ENCODE measurements around the gene RBM7.

Gene RBM7

GRCh38 chr11:114412946-114413345 is 12.5 kb downstream of the RBM7 start:
- Mint-ChIP-seq H3K4me1 (ENCODE audit: low read depth in 2 of 2) (no peaks in the 10 kb centered on the region), H3K9me3 (no peaks in the 10 kb centered on the region), H3K36me3 (ENCODE audit: insufficient read depth) (peaks cover 32% of the 10 kb centered on the region), H3K27ac (no peak overlapping the region), H3K4me3 (no peak overlapping the region), H3K27me3 (no peaks in the 10 kb centered on the region)
- DNase-seq = no peak
- ATAC-seq (replicated peaks) = no peak

GRCh38 chr11:114413958-114414357 is 13.5 kb downstream of the RBM7 start:
- ATAC-seq (replicated peaks) = no peak
- no peak overlapping the region for H3K27ac Mint-ChIP-seq
- no peaks in the 10 kb centered on the region for H3K4me1 Mint-ChIP-seq (ENCODE audit: low read depth in 2 of 2)
- H3K36me3 Mint-ChIP-seq (ENCODE audit: insufficient read depth) = peaks cover 24% of the 10 kb centered on the region
- H3K27me3 Mint-ChIP-seq = no peaks in the 10 kb centered on the region
- no peaks in the 10 kb centered on the region for H3K9me3 Mint-ChIP-seq
- no peak overlapping the region for H3K4me3 Mint-ChIP-seq
- DNase-seq = no peak

- H3K4me1 Mint-ChIP-seq (ENCODE audit: low read depth in 2 of 2) = no peaks in the 10 kb centered on the region
- no peak overlapping the region for H3K4me3 Mint-ChIP-seq
- ATAC-seq (replicated peaks) = no peak
- DNase-seq = no peak
- H3K27ac Mint-ChIP-seq = no peak overlapping the region
- peaks cover 4% of the 10 kb centered on the region for H3K36me3 Mint-ChIP-seq (ENCODE audit: insufficient read depth)
- H3K27me3 Mint-ChIP-seq = no peaks in the 10 kb centered on the region
- no peaks in the 10 kb centered on the region for H3K9me3 Mint-ChIP-seq
These were observed 16.0 kb downstream of the RBM7 start for GRCh38 chr11:114416441-114416961.

- H3K27ac Mint-ChIP-seq = no peak overlapping the region
- no peak overlapping the region for H3K4me3 Mint-ChIP-seq
- H3K27me3 Mint-ChIP-seq = no peaks in the 10 kb centered on the region
- no peaks in the 10 kb centered on the region for H3K9me3 Mint-ChIP-seq
- DNase-seq (no peak), ATAC-seq (replicated peaks) (no peak)
- H3K4me1 Mint-ChIP-seq (ENCODE audit: low read depth in 2 of 2) = no peaks in the 10 kb centered on the region
- H3K36me3 Mint-ChIP-seq (ENCODE audit: insufficient read depth) = no peaks in the 10 kb centered on the region
These were observed 25.8 kb downstream of the RBM7 start for GRCh38 chr11:114426280-114426679.

- ATAC-seq (replicated peaks) = no peak
- Mint-ChIP-seq H3K4me3 (no peak overlapping the region), H3K9me3 (no peaks in the 10 kb centered on the region), H3K27me3 (no peaks in the 10 kb centered on the region), H3K4me1 (ENCODE audit: low read depth in 2 of 2) (no peaks in the 10 kb centered on the region), H3K27ac (no peak overlapping the region), H3K36me3 (ENCODE audit: insufficient read depth) (no peaks in the 10 kb centered on the region)
- no peak for DNase-seq
These were observed 29.8 kb downstream of the RBM7 start for GRCh38 chr11:114430290-114430689.

GRCh38 chr11:114432893-114433292 is 32.4 kb downstream of the RBM7 start:
- Mint-ChIP-seq H3K27me3 (no peaks in the 10 kb centered on the region), H3K4me1 (ENCODE audit: low read depth in 2 of 2) (no peaks in the 10 kb centered on the region), H3K36me3 (ENCODE audit: insufficient read depth) (no peaks in the 10 kb centered on the region), H3K4me3 (no peak overlapping the region), H3K9me3 (no peaks in the 10 kb centered on the region), H3K27ac (no peak overlapping the region)
- ATAC-seq (replicated peaks) (no peak), DNase-seq (no peak)

- ATAC-seq (replicated peaks) = no peak
- Mint-ChIP-seq H3K36me3 (ENCODE audit: insufficient read depth) (no peaks in the 10 kb centered on the region), H3K27me3 (no peaks in the 10 kb centered on the region), H3K4me3 (no peak overlapping the region), H3K27ac (no peak overlapping the region), H3K4me1 (ENCODE audit: low read depth in 2 of 2) (no peaks in the 10 kb centered on the region), H3K9me3 (no peaks in the 10 kb centered on the region)
- DNase-seq = no peak
These were observed 32.9 kb downstream of the RBM7 start for GRCh38 chr11:114433376-114433775.

- ATAC-seq (replicated peaks) (no peak), DNase-seq (no peak)
- Mint-ChIP-seq H3K27me3 (no peaks in the 10 kb centered on the region), H3K4me1 (ENCODE audit: low read depth in 2 of 2) (peaks cover 19 to 30% of the 10 kb centered on the region in 2 donors), H3K36me3 (ENCODE audit: insufficient read depth) (peaks cover 6% of the 10 kb centered on the region), H3K27ac (no peak overlapping the region), H3K4me3 (no peak overlapping the region), H3K9me3 (no peaks in the 10 kb centered on the region)
These were observed 37.8 kb downstream of the RBM7 start for GRCh38 chr11:114438303-114438702.

- peak within 1 kb of the TSS; percentile 94 to 99 for H3K4me3 Mint-ChIP-seq
- no peaks in the 10 kb centered on the region for H3K9me3 Mint-ChIP-seq
- DNase-seq = peak; percentile 91 to 94 (median 93)
- H3K4me1 Mint-ChIP-seq (ENCODE audit: low read depth in 2 of 2) = peaks cover 19 to 30% of the 10 kb centered on the region in 2 donors
- peak; percentile 98 for ATAC-seq (replicated peaks)
- H3K36me3 Mint-ChIP-seq (ENCODE audit: insufficient read depth) = peaks cover 6% of the 10 kb centered on the region
- peak within 1 kb of the TSS; percentile 91 to 97 for H3K27ac Mint-ChIP-seq
- no peaks in the 10 kb centered on the region for H3K27me3 Mint-ChIP-seq
These were observed 39.0 kb downstream of the RBM7 start, which contains the start of gene REXO2 for GRCh38 chr11:114439229-114440120. Gene REXO2 (plus strand): TSS chr11:114439467. CDS start chr11:114439529, 62 bp downstream.

- Mint-ChIP-seq H3K4me3 (peak overlapping the region; percentile 94 to 99), H3K9me3 (no peaks in the 10 kb centered on the region), H3K27me3 (no peaks in the 10 kb centered on the region), H3K36me3 (ENCODE audit: insufficient read depth) (peaks cover 6% of the 10 kb centered on the region), H3K27ac (peak overlapping the region; percentile 91 to 97), H3K4me1 (ENCODE audit: low read depth in 2 of 2) (peaks cover 19 to 30% of the 10 kb centered on the region in 2 donors)
- ATAC-seq (replicated peaks) = no peak
- DNase-seq = no peak
These were observed 39.8 kb downstream of the RBM7 start for GRCh38 chr11:114440121-114440860.

GRCh38 chr11:114440971-114441763 is 40.7 kb downstream of the RBM7 start:
- DNase-seq = no peak
- H3K27ac Mint-ChIP-seq = no peak overlapping the region
- H3K9me3 Mint-ChIP-seq = no peaks in the 10 kb centered on the region
- H3K4me1 Mint-ChIP-seq (ENCODE audit: low read depth in 2 of 2) = peaks cover 19 to 30% of the 10 kb centered on the region in 2 donors
- no peak for ATAC-seq (replicated peaks)
- peaks cover 7% of the 10 kb centered on the region for H3K36me3 Mint-ChIP-seq (ENCODE audit: insufficient read depth)
- H3K27me3 Mint-ChIP-seq = no peaks in the 10 kb centered on the region
- peak overlapping the region; percentile 5 to 94 for H3K4me3 Mint-ChIP-seq

GRCh38 chr11:114441921-114442320 is 41.5 kb downstream of the RBM7 start:
- Mint-ChIP-seq H3K27me3 (no peaks in the 10 kb centered on the region), H3K27ac (peak overlapping the region in 1 of 2 donors; percentile 42), H3K9me3 (no peaks in the 10 kb centered on the region), H3K4me3 (no peak overlapping the region), H3K36me3 (ENCODE audit: insufficient read depth) (peaks cover 10% of the 10 kb centered on the region), H3K4me1 (ENCODE audit: low read depth in 2 of 2) (peaks cover 25 to 30% of the 10 kb centered on the region in 2 donors)
- no peak for DNase-seq
- ATAC-seq (replicated peaks) = no peak

- ATAC-seq (replicated peaks) (no peak), DNase-seq (no peak)
- peaks cover 10% of the 10 kb centered on the region for H3K36me3 Mint-ChIP-seq (ENCODE audit: insufficient read depth)
- no peak overlapping the region for H3K4me3 Mint-ChIP-seq
- H3K4me1 Mint-ChIP-seq (ENCODE audit: low read depth in 2 of 2) = peaks cover 25 to 36% of the 10 kb centered on the region in 2 donors
- no peaks in the 10 kb centered on the region for H3K9me3 Mint-ChIP-seq
- peak overlapping the region in 1 of 2 donors; percentile 42 for H3K27ac Mint-ChIP-seq
- no peaks in the 10 kb centered on the region for H3K27me3 Mint-ChIP-seq
These were observed 42.1 kb downstream of the RBM7 start for GRCh38 chr11:114442536-114442935.

Measured in effector memory CD8-positive, alpha-beta T cell (primary cell).